Activated T-cell treated with anti-CD3 and anti-CD28 coated beads, Interleukin-2, amount 50 U/mL, for 24 hours (primary cell): ENCODE data around the gene SMLR1.
A peak's percentile ranks its signal among the peaks of the same experiment; 100 is the strongest.

Experiments
- DNase-seq: peaks from one replicate; pipeline ENCODE4 v3.0.0-alpha.2; 2020
- H3K27ac Mint-ChIP-seq: 2 replicates; pipeline ENCODE4 v1.8.0; 2020; ENCODE audit warnings: mild to moderate bottlenecking, mixed read lengths
- H3K27me3 Mint-ChIP-seq: 2 replicates; pipeline ENCODE4 v1.8.0; 2020; ENCODE audit warnings: mixed read lengths
- H3K36me3 Mint-ChIP-seq: 2 replicates; pipeline ENCODE4 v1.8.0; 2020; ENCODE audit warnings: low read depth, mixed read lengths
- H3K4me1 Mint-ChIP-seq: 2 replicates; pipeline ENCODE4 v1.8.0; 2020; ENCODE audit warnings: low read depth, mixed read lengths
- H3K4me3 Mint-ChIP-seq: 2 replicates; pipeline ENCODE4 v1.8.0; 2020; ENCODE audit warnings: mild to moderate bottlenecking, moderate library complexity, mixed read lengths
- H3K9me3 Mint-ChIP-seq: 2 replicates; pipeline ENCODE4 v1.8.0; 2020; ENCODE audit warnings: mixed read lengths

The SMLR1 gene

DNA sequence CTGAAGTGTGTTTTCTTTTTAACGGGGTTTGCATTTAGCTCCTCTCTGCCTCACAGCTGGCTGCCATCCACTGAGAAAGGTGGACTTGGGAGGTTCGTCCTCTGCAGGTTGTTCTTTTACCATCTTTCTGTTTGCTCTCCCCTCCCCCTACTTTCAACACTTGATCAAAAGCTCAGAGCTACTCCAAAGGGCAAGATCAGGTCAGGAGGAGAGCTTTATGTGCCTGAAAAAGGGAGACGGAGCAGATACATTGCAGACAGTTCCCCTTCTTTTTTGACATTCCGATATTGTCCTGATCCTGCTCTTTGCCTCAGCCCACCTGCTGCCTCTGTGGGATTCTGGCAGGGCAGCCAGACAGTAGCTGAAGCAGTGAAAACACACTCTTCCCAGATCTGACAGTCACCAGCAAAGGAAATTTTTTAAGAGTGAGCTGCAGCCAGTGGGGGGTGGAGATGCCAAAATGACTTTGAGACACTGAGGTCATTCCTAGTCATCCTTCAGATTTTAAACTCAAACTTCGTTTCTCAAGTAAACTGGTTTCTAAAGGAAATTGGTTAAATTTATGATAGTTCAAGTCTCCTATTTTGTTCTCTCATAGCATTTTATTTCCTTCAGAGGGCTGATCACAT lies 26.5 kb downstream of the SMLR1 start:
- Mint-ChIP-seq H3K4me1 (peaks cover 6% of the 10 kb centered on the region), H3K9me3 (no peaks in the 10 kb centered on the region), H3K4me3 (no peak overlapping the region), H3K27me3 (no peaks in the 10 kb centered on the region), H3K27ac (no peak overlapping the region), H3K36me3 (no peaks in the 10 kb centered on the region)
- DNase-seq, result no peak

DNA sequence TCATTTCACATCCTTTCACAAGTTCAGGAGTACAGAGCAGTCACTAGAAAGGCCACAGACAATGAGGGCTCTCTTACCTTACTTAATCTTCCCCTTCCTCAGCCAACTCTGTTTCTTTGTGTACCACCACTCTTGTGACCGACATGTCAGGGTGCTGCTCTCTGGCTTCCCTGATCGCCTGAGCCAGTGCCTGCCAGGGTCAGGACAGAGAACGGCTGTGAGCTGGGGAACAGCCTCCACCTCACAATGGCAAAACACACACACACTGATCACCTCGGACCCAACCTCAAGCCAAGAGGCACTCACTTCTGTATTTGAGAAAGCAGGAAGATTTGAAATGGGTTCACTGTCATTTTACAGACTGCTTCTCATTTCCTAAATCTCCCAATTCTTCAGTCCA lies 30.8 kb downstream of the SMLR1 start:
- H3K36me3 Mint-ChIP-seq, result no peaks in the 10 kb centered on the region
- DNase-seq, result no peak

DNA sequence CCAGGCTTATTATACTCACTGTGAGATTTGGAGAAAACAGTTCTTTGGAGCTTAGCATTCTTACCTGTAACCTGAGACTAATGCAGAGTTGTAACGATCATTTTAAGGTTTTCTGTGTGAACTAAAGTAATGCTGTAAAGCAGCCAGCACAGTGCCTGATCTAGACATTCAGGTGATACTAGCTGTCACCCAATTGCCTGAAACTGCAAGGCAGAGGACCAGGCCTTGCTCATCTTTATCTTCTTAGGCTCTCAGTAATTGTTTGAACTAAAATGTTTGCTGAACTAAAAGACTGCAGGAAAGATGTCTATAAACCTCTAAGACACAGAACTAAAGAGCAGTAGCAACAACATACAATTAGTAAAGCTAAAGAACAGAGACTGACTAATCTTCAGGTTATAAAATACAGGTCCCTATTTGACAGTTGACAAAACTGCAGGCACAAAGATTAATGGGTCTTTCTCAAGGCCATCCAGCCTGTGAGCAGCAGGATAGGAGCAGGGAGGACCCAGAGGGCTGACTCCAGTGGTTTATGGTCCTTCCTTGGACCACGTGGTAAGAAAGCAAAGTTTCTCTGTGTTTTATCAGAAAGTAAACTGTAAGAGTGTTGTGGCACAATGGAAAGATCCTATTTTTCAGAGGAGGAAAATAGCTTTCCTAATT lies 31.4 kb downstream of the SMLR1 start:
- no peaks in the 10 kb centered on the region for H3K27me3 Mint-ChIP-seq
- H3K9me3 Mint-ChIP-seq, result no peaks in the 10 kb centered on the region
- no peak for DNase-seq
- no peak overlapping the region for H3K27ac Mint-ChIP-seq
- no peak overlapping the region for H3K4me3 Mint-ChIP-seq
- H3K4me1 Mint-ChIP-seq, result no peaks in the 10 kb centered on the region
- no peaks in the 10 kb centered on the region for H3K36me3 Mint-ChIP-seq

More for the DNA sequence above, 30.8 kb downstream of the SMLR1 start:
- Mint-ChIP-seq H3K4me1 (no peaks in the 10 kb centered on the region), H3K27ac (no peak overlapping the region), H3K27me3 (no peaks in the 10 kb centered on the region), H3K9me3 (no peaks in the 10 kb centered on the region), H3K4me3 (no peak overlapping the region)

DNA sequence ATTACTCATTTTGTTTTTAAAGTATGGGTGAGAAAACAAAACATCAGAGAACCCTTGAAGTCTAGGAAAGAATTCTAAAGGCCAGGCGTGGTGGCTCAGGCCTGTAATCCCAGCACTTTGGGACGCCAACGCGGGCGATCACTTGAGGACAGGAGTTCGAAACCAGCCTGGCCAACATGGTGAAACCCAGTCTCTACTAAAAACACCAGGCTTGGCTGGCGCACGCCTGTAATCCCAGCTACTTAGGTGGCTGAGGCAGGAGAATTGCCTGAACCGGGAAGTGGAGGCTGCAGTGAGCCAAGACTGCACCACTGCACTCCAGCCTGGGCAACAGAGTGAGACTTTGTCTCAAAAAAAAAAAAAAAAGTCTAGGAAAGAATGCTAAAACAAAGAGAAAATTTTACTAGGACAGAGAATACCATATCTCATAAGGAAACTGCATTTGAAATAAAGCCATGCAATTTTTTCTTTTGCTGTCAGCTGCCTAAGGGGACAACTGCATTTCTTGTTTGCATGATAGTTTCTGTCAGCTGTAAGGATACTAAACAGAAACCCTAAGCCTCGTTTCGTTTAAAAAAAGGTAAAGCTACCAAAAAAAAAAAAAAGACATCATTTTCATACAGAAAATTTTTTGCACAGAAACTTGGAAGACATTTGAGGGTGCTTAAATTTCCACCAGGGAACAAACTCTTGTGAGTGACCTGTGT lies 32.1 kb downstream of the SMLR1 start:
- H3K4me3 Mint-ChIP-seq, result no peak overlapping the region
- H3K9me3 Mint-ChIP-seq, result no peaks in the 10 kb centered on the region
- no peak for DNase-seq
- H3K4me1 Mint-ChIP-seq, result no peaks in the 10 kb centered on the region
- no peak overlapping the region for H3K27ac Mint-ChIP-seq
- H3K27me3 Mint-ChIP-seq, result no peaks in the 10 kb centered on the region
- no peaks in the 10 kb centered on the region for H3K36me3 Mint-ChIP-seq

DNA sequence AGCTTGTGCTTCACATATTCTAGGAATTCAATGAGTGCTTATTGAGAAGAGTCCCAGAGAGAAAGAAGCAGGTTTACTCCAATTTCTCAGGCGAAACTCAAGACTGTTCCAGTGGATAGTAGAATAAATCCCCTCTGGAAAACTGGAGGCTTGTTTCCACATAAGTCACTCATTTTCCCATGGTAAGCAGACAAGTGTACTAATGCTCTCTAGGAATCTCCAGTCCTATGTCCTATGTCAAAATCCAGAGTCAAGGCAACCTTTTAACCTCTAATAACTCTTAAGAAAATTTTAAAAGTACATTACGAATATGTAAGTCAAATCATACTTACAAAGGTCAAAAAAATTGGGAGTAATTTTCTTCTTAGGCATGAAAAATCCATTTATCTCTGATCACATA lies 35.2 kb downstream of the SMLR1 start:
- H3K9me3 Mint-ChIP-seq, result no peaks in the 10 kb centered on the region
- no peak overlapping the region for H3K27ac Mint-ChIP-seq
- no peaks in the 10 kb centered on the region for H3K4me1 Mint-ChIP-seq
- no peak for DNase-seq
- H3K36me3 Mint-ChIP-seq, result no peaks in the 10 kb centered on the region
- no peak overlapping the region for H3K4me3 Mint-ChIP-seq
- H3K27me3 Mint-ChIP-seq, result no peaks in the 10 kb centered on the region

DNA sequence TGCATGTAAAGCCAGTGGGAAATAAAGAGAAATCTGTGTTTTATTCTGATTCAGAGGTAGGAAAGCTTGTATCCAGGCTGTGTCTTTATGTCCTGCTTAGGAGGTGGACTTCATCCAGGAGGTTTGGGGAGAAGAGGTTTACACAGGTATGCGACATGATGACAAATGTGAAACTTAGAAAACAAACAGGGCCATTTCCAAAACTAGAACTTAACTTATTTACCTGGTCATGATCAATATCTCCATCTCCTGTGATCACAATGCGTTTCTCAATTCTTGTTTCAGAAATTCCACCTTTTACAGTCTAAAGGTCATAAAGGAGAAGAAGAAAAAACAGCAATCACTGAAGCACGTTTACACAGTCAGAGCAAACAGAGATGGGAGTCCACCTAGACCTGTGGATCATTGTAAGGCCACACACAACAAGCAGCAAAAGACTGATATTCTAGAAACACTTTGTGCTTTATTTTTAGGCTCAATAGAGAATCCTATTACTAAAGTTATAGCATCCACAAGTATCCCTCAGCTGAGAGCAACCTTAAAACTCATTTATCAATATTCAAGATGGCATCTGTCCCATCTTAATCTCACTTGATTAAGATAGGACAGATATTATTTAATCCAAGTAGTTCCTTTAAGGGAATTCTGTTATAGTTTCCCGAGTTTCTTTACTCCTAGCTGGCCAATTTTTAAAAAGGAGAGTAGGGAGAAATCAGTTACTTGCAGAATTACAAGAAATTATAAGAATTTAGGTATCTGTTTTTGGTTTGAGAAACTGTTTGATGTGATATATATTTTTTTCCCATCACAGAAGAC lies 36.4 kb downstream of the SMLR1 start:
- DNase-seq, result no peak
- no peaks in the 10 kb centered on the region for H3K27me3 Mint-ChIP-seq
- H3K27ac Mint-ChIP-seq, result no peak overlapping the region
- no peak overlapping the region for H3K4me3 Mint-ChIP-seq
- no peaks in the 10 kb centered on the region for H3K9me3 Mint-ChIP-seq
- no peaks in the 10 kb centered on the region for H3K36me3 Mint-ChIP-seq
- H3K4me1 Mint-ChIP-seq, result no peaks in the 10 kb centered on the region

DNA sequence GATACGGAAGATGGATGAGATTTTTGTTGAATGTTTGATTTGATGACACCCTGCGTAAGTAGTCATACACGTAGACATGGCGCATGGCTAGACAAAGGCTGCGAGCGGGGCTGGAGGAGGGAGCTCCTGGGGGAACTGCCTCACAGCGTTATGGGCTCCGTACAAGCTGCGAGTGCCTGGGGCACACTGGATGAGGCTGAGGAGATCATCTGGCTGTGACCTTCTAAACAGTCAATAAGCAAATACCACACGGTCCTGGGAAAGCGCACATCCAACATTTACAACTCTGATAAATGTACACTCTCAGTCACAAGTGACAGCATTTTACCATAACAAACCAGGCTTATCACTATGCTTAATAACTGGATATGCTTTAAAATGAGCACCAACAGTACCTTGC lies 37.1 kb downstream of the SMLR1 start:
- DNase-seq, result no peak
- Mint-ChIP-seq H3K4me1 (no peaks in the 10 kb centered on the region), H3K27me3 (no peaks in the 10 kb centered on the region), H3K36me3 (no peaks in the 10 kb centered on the region), H3K9me3 (no peaks in the 10 kb centered on the region), H3K27ac (no peak overlapping the region), H3K4me3 (no peak overlapping the region)

DNA sequence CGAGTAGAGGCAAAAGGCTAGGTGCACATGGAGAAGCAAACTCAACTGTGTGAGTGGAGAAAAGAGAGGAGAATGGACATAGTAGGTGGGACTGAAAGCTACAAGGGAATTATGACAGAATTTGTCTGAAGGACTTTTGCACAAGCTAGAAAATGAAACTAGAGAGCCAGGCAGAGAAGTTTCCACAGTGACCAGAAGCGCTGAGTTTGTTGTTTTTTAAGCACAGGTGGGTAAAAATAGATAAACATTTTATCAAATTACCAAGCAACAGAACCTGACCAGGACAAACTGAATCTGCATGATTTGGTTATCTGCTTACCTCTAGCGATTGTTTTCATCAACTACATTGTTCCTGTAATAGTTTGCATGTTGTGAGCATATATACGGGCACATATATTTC lies 38.6 kb downstream of the SMLR1 start:
- H3K4me1 Mint-ChIP-seq, result no peaks in the 10 kb centered on the region

DNA sequence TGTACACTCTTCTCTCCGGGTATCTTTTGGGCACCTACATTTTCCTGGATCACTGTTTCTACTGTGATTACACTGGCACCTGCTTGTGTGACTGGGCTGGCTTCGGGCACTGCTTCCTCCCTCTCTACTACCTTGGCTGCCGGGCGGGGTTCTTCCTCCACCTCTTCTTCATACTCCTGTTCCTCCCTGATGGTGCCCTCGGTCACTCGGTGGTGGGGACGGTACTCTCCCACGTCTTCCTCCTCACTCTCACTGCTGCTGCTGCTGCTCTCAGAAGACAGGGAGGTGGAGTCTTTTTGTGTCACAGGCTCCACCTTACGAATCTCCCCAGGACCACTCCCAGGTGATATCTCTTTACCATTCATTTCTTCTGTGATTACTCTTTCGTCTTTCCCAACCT lies 42.5 kb downstream of the SMLR1 start:
- H3K36me3 Mint-ChIP-seq, result no peaks in the 10 kb centered on the region
- no peak overlapping the region for H3K27ac Mint-ChIP-seq
- DNase-seq, result no peak
- H3K9me3 Mint-ChIP-seq, result no peaks in the 10 kb centered on the region
- H3K4me1 Mint-ChIP-seq, result peaks cover 3% of the 10 kb centered on the region
- H3K27me3 Mint-ChIP-seq, result no peaks in the 10 kb centered on the region
- no peak overlapping the region for H3K4me3 Mint-ChIP-seq

More for the DNA sequence above, 38.6 kb downstream of the SMLR1 start:
- no peaks in the 10 kb centered on the region for H3K9me3 Mint-ChIP-seq
- H3K36me3 Mint-ChIP-seq, result no peaks in the 10 kb centered on the region
- DNase-seq, result no peak
- H3K27ac Mint-ChIP-seq, result no peak overlapping the region
- no peaks in the 10 kb centered on the region for H3K27me3 Mint-ChIP-seq
- H3K4me3 Mint-ChIP-seq, result no peak overlapping the region

DNA sequence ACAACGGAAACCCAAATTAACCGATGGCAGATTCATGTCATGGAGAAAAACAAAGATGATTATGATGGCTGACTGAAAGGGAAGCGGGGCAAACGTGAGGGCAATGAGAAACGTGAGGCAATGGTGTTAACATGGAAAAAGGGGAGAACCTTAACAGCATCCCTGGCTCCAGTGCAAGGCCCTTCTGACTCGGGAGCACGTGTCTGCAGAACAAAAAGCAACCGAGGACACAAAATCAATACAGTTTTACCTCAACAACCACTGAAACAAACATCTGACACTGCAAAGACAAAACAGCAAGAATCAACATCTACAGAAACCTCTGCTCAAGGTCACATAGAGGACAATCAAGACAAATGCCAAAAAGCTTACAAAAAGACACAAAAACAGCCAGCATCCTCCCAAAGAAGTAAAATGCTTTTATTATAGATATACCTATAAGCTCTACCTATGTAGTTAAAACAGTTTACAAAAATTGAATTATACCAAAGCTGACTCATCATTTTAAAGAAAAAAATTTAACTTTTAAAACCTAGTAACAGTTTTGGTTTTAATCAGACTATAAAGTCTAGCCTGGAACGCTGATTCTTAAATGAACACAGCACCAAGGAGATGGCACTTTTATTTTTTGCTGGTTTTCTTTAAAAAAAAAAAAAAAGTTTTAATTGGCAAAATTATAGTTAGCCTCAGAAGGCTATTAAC lies 43.1 kb downstream of the SMLR1 start:
- Mint-ChIP-seq H3K9me3 (no peaks in the 10 kb centered on the region), H3K27me3 (no peaks in the 10 kb centered on the region), H3K27ac (no peak overlapping the region), H3K4me3 (no peak overlapping the region), H3K36me3 (no peaks in the 10 kb centered on the region), H3K4me1 (peaks cover 3% of the 10 kb centered on the region)
- DNase-seq, result no peak

DNA sequence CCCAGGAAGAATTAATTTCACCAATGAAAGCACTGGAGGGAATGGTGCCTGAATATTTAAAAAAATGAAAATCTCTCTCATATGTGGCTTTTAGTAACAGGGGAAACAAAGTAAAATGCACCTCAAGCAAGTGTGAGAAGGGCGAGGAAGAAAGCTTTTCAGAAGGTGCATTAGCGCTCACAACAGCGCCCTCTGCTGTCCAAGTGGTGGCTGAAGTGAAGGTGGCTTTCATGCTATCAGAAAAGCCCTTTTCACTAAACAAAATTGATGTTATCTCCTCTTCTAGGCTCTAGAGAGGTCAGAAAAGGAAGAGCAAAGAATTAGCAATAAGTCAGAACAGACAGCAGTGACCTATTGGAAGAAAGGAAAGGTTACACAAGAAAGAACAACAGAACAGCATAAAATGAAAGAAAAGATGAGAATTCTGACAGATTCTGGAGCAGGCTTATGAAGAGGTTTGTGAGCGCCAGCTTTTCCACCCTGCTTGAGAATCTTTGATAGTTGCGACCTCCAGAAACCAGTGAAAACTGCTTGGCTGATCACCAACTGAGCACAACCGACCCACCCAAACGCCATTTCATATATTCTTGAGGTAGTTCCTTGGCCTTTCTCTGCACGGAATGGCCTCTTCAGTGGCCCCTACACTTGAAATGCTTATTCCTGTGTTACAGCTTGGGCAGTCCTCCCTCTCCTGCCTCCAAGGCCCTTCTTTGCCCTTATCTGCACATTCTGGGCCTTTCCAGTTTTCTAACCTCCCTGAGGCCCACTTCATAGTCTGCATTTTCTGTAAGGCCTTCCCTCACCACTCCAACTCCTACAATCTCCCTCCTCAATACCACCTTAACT lies 45.3 kb downstream of the SMLR1 start:
- Mint-ChIP-seq H3K4me1 (peaks cover 3% of the 10 kb centered on the region), H3K27me3 (no peaks in the 10 kb centered on the region), H3K36me3 (no peaks in the 10 kb centered on the region), H3K4me3 (no peak overlapping the region), H3K9me3 (no peaks in the 10 kb centered on the region), H3K27ac (no peak overlapping the region)
- DNase-seq, result peak; percentile 74

DNA sequence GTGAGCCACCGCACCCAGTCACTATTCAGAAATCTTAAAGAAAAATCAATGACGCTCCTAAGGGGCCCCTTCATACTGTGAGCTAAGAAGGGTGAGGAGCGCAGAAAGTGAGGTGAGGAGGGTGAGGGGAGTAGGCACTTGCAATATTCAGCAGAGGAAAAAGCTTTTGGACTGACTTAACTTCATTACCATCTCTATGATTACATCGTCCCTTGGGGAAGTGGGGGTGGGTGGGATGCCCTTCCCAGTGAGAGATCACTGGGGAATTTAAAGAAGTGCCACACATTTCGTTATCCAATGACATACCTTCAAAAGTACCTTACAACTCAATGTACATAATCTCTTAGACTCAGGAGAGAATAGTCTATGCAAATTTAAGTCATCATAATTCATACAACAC lies 46.5 kb downstream of the SMLR1 start:
- no peaks in the 10 kb centered on the region for H3K27me3 Mint-ChIP-seq

DNA sequence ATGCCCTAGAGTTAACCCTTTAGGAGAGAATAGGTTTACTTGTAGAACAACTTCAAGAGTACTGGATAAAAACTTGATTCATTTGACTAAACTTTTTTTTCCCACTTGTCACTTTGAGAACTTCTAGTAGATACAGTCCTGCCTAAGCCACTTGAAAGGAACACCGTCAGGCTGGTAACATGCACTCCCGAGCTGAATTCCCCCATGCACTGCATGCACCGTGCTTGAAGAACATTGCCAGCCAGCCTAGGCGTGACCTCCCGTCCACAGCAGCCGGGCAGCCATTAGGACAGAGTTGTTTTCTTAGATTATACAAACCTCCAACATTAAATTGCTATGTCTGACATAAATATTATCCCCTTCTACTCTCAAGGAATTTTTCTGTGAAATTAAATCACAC lies 52.6 kb downstream of the SMLR1 start:
- Mint-ChIP-seq H3K4me3 (no peak overlapping the region), H3K27ac (no peak overlapping the region), H3K36me3 (no peaks in the 10 kb centered on the region), H3K9me3 (no peaks in the 10 kb centered on the region), H3K27me3 (no peaks in the 10 kb centered on the region), H3K4me1 (no peaks in the 10 kb centered on the region)
- DNase-seq, result no peak

More for the DNA sequence above, 46.5 kb downstream of the SMLR1 start:
- Mint-ChIP-seq H3K9me3 (no peaks in the 10 kb centered on the region), H3K36me3 (no peaks in the 10 kb centered on the region), H3K4me1 (peaks cover 3% of the 10 kb centered on the region), H3K27ac (no peak overlapping the region), H3K4me3 (no peak overlapping the region)
- no peak for DNase-seq
